Tibial nerve (tissue), 4 donors: ENCODE measurements around the gene CECR2. TPM values are rescaled to one million over a fixed set of nuclear protein-coding genes. Genes with fewer than 3 reads are reported as not detected.

Experiments
- DNase-seq, 2 donors: peaks; one replicate each; pipeline ENCODE4 v3.0.0-alpha.2; 2019; ENCODE audit warnings: low spot score in 2 of 2
- H3K27ac ChIP-seq, 4 donors: fragments of 200-600 bp; sonication (generic) in 3 of 4; one replicate each; pipeline ENCODE4 v1.5.1; 2017 to 2019; ENCODE audit warnings: mild to moderate bottlenecking in 1 of 4
- H3K27me3 ChIP-seq, 2 donors: fragments of 200-600 bp; sonication (generic) in 1 of 2; one replicate each; pipeline versions ENCODE4 v1.5.1 to v1.6.0; 2017 to 2019
- H3K36me3 ChIP-seq, 3 donors: fragments of 200-600 bp; sonication (generic); one replicate each; pipeline ENCODE4 v1.5.1; 2018 to 2019
- H3K4me1 ChIP-seq, 4 donors: fragments of 200-600 bp; sonication (generic) in 3 of 4; one replicate each; pipeline ENCODE4 v1.5.1; 2017 to 2019
- H3K4me3 ChIP-seq, 4 donors: fragments of 200-600 bp; sonication (generic) in 3 of 4; one replicate each; pipeline ENCODE4 v1.5.1; 2017 to 2019; ENCODE audit warnings: mild to moderate bottlenecking in 1 of 4, moderate library complexity in 1 of 4
- H3K9me3 ChIP-seq, 4 donors: fragments of 200-600 bp; sonication (generic) in 3 of 4; one replicate each; pipeline ENCODE4 v1.5.1; 2017 to 2019
- EP300 ChIP-seq, 2 donors: sonication (generic); formaldehyde crosslinking; IDR thresholded peaks; one replicate each; pipeline ENCODE4 v1.6.1; 2017; ENCODE audit warnings: antibody characterized with exemption in 2 of 2, mild to moderate bottlenecking in 1 of 2
- POLR2A ChIP-seq, 2 donors: fragments of 450-650 bp; IDR thresholded peaks; one replicate each; pipeline ENCODE4 v1.6.1; 2017; ENCODE audit warnings: antibody characterized with exemption in 2 of 2, mild to moderate bottlenecking in 2 of 2, moderate library complexity in 2 of 2
- WGBS, 2 donors: methylation state at CpG; one replicate each; pipeline ENCODE4 v1.1.5; 2018; 5-methylcytosine and 5-hydroxymethylcytosine counted together
- total RNA-seq, 4 donors: library from RNA; depleted of rRNA; stranded (reverse); fragments of >200 nt; gene quantifications; one replicate each; pipeline ENCODE4 v1.1.0, GENCODE V29; 2016
- TF ChIP-seq, protein P1 (sequence below), 5 experiments: fragments of 200-600 bp in 3 of 5; fragments of 450-650 bp in 2 of 5; sonication (generic) in 3 of 5; IDR thresholded peaks; one replicate each; pipeline ENCODE4 v1.5.1; 2016 to 2019; ENCODE audit warnings: antibody characterized with exemption in 5 of 5, mild to moderate bottlenecking in 3 of 5, moderate library complexity in 2 of 5

CECR2 gene
- total RNA-seq, 4 donors from 2014 or later = 2.4 to 5.1 (median 3.6) TPM

DNA sequence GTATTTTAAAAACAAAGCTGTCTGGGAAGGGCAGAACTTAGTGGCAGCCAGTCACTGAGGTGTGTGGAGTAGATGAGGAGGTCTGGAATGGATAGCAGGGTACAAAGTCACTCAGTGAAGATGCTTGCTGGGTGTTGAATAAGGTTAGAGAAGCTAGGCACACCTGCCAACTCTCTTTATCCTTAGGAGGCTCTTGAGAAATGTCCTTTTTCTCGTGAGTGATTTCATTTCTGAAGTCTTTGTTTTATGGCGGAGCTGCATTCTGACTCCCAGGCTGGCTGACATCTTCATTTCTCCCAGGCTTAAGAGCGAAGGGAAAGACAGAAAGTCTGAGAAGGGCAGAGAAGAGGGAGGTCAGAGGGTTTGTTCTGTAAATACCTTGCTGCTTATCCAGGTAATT is 31.0 kb downstream of the CECR2 start:
- TF ChIP-seq POLR2A (IDR thresholded peaks at IDR 0.05) = no peak
- TF ChIP-seq EP300 (IDR thresholded peaks at IDR 0.05) = no peak
- TF ChIP-seq, protein P1, sequence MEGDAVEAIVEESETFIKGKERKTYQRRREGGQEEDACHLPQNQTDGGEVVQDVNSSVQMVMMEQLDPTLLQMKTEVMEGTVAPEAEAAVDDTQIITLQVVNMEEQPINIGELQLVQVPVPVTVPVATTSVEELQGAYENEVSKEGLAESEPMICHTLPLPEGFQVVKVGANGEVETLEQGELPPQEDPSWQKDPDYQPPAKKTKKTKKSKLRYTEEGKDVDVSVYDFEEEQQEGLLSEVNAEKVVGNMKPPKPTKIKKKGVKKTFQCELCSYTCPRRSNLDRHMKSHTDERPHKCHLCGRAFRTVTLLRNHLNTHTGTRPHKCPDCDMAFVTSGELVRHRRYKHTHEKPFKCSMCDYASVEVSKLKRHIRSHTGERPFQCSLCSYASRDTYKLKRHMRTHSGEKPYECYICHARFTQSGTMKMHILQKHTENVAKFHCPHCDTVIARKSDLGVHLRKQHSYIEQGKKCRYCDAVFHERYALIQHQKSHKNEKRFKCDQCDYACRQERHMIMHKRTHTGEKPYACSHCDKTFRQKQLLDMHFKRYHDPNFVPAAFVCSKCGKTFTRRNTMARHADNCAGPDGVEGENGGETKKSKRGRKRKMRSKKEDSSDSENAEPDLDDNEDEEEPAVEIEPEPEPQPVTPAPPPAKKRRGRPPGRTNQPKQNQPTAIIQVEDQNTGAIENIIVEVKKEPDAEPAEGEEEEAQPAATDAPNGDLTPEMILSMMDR (IDR thresholded peaks at IDR 0.05) = no peak
- Histone ChIP-seq H3K27me3 (no peaks in the 10 kb centered on the region), H3K4me3 (no peak overlapping the region), H3K36me3 (no peaks in the 10 kb centered on the region), H3K4me1 (no peaks in the 10 kb centered on the region), H3K9me3 (no peaks in the 10 kb centered on the region), H3K27ac (no peak overlapping the region)
- no peak for DNase-seq
- WGBS, 2 donors = 72 to 87% methylated on average over 3 of the region's 3 CpGs

DNA sequence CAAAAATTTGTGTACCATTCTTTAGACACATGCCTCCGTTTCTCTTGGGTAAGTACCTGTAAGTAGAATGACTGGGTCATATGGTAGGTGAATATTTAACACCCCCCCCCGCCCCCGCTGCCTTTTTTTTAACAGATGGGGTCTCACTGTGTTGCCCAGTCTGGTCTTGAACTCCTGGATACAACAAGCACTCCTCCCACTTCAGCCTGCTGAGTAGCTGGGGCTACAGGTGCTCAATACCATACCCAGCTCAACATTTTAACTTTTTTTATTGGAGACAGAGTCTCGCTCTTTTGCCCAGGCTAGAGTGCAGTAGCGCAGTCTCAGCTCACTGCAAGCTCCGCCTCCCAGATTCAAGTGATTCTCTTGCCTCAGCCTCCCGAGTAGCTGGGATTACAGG is 32.5 kb downstream of the CECR2 start:
- no peak for TF ChIP-seq POLR2A (IDR thresholded peaks at IDR 0.05)
- TF ChIP-seq, protein P1 (IDR thresholded peaks at IDR 0.05) = no peak
- TF ChIP-seq EP300 (IDR thresholded peaks at IDR 0.05) = no peak
- no peaks in the 10 kb centered on the region for H3K4me1 ChIP-seq
- H3K27me3 ChIP-seq = no peaks in the 10 kb centered on the region
- H3K27ac ChIP-seq = no peak overlapping the region
- no peak overlapping the region for H3K4me3 ChIP-seq
- no peaks in the 10 kb centered on the region for H3K36me3 ChIP-seq
- no peaks in the 10 kb centered on the region for H3K9me3 ChIP-seq
- DNase-seq = no peak
- 95 to 97% methylated on average over 7 of the region's 7 CpGs for WGBS, 2 donors

DNA sequence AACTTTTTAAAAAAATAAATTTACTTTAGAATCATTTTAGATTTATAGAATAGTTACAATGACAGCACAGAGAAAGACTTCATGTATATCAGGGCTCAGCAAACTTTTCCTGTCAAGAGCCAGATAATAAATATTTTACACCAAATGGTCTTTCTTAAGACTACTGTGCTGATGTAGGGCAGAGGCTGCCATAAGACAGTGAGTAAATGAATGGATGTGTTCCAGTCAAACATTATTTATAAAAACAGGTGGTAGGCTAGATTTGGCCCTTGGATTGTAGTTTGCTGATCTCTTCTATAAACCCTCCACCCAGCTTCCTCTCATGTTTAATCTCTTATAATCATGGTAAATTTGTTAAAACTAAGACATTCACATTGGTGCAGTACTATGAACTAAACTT is 33.0 kb downstream of the CECR2 start:
- H3K4me1 ChIP-seq = no peaks in the 10 kb centered on the region
- no peak for DNase-seq
- no peaks in the 10 kb centered on the region for H3K9me3 ChIP-seq
- H3K4me3 ChIP-seq = no peak overlapping the region
- no peak for TF ChIP-seq POLR2A (IDR thresholded peaks at IDR 0.05)
- TF ChIP-seq, protein P1 (IDR thresholded peaks at IDR 0.05) = no peak
- TF ChIP-seq EP300 (IDR thresholded peaks at IDR 0.05) = no peak
- no peaks in the 10 kb centered on the region for H3K36me3 ChIP-seq
- no peaks in the 10 kb centered on the region for H3K27me3 ChIP-seq
- no peak overlapping the region for H3K27ac ChIP-seq

DNA sequence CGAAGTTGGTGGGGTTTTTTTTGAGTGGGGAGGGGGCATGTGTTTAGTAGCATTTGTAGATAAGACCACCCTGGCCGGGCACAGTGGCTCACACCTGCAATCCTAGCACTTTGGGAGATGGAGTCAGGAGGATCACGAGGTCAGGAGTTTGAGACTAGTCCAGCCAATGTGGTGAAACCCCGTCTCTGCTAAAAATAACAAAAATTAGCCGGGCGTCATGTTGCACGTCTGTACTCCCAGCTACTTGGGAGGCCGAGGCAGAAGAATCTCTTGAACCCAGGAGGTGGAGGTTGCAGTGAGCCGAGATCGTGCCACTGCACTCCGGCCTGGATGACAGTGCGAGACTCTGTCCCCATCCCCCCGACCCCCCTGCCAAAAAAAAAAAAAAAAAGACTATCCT is 34.6 kb downstream of the CECR2 start:
- Histone ChIP-seq H3K4me3 (no peak overlapping the region), H3K9me3 (no peaks in the 10 kb centered on the region), H3K27ac (no peak overlapping the region), H3K4me1 (no peaks in the 10 kb centered on the region), H3K36me3 (no peaks in the 10 kb centered on the region), H3K27me3 (no peaks in the 10 kb centered on the region)
- TF ChIP-seq, protein P1 (IDR thresholded peaks at IDR 0.05) = no peak
- no peak for TF ChIP-seq POLR2A (IDR thresholded peaks at IDR 0.05)
- TF ChIP-seq EP300 (IDR thresholded peaks at IDR 0.05) = no peak
- no peak for DNase-seq
- 64 to 67% methylated on average over 13 of the region's 13 CpGs for WGBS, 2 donors

DNA sequence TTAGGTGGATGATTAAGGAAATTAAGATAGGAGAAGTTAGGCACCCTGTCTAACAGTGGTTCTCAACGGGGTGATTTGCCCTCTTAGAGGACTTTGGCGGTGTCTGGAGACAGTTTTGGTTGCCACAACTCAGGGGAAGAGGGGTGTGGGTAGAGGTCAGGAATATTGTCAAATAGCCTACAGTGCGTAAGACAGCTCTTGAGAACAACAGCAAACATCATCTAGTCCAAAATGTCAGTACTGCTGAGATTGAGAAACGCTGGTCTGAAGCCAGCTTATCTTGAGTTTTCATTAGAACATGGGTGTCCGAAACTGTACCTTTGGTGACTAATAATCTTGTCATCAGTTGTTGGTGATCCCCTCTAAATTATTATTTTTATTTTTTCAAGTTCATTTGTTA is 38.4 kb downstream of the CECR2 start:
- 86 to 91% methylated on average over 5 of the region's 5 CpGs for WGBS, 2 donors
- TF ChIP-seq, protein P1 (IDR thresholded peaks at IDR 0.05) = no peak
- TF ChIP-seq EP300 (IDR thresholded peaks at IDR 0.05) (no peak), POLR2A (IDR thresholded peaks at IDR 0.05) (no peak)

More for the DNA sequence above, 38.4 kb downstream of the CECR2 start:
- H3K27ac ChIP-seq = no peak overlapping the region
- no peaks in the 10 kb centered on the region for H3K36me3 ChIP-seq
- H3K4me3 ChIP-seq = no peak overlapping the region
- no peak for DNase-seq
- no peaks in the 10 kb centered on the region for H3K9me3 ChIP-seq
- no peaks in the 10 kb centered on the region for H3K27me3 ChIP-seq
- no peaks in the 10 kb centered on the region for H3K4me1 ChIP-seq
